DMS153 (cell line): ENCODE results near the gene ADAMTS2.
"Not testable (repeated sequence)": the region's sequence is repeated elsewhere in the genome, so short reads cannot be mapped to it uniquely, and the experiment has no call there.

Source experiments
- DNase-seq: peaks from one replicate; lab custom pipeline; 2025; lab: John Stamatoyannopoulos, UW

ADAMTS2 gene

GRCh38 chr5:179296150-179296821, 49.0 kb downstream of the ADAMTS2 start:
- no peak for DNase-seq

- no peak for DNase-seq
Observed at GRCh38 chr5:179295778-179296149, 49.5 kb downstream of the ADAMTS2 start.

GRCh38 chr5:179294891-179295777, 50.1 kb downstream of the ADAMTS2 start:
- DNase-seq, result no peak

GRCh38 chr5:179294131-179294780, 51.0 kb downstream of the ADAMTS2 start:
- no peak for DNase-seq

- no peak for DNase-seq
Observed at GRCh38 chr5:179292681-179293635, 52.3 kb downstream of the ADAMTS2 start.

GRCh38 chr5:179292202-179292601, 53.1 kb downstream of the ADAMTS2 start:
- no peak for DNase-seq

GRCh38 chr5:179290681-179291540, 54.4 kb downstream of the ADAMTS2 start:
- no peak for DNase-seq

- DNase-seq, result no peak
Observed at GRCh38 chr5:179289756-179290385, 55.4 kb downstream of the ADAMTS2 start.

GRCh38 chr5:179288809-179289185, 56.5 kb downstream of the ADAMTS2 start:
- no peak for DNase-seq

GRCh38 chr5:179288101-179288808, 57.0 kb downstream of the ADAMTS2 start:
- no peak for DNase-seq

GRCh38 chr5:179287631-179288030, 57.6 kb downstream of the ADAMTS2 start:
- no peak for DNase-seq

- DNase-seq, result no peak
Observed at GRCh38 chr5:179287071-179287470, 58.2 kb downstream of the ADAMTS2 start.

- not testable (repeated sequence) for DNase-seq
Observed at GRCh38 chr5:179285776-179286162, 59.5 kb downstream of the ADAMTS2 start.

- DNase-seq, result peak; percentile 57
Observed at GRCh38 chr5:179284751-179285631, 60.3 kb downstream of the ADAMTS2 start.

GRCh38 chr5:179283908-179284307, 61.4 kb downstream of the ADAMTS2 start:
- DNase-seq, result not testable (repeated sequence)

GRCh38 chr5:179281694-179282093, 63.6 kb downstream of the ADAMTS2 start:
- no peak for DNase-seq

- DNase-seq, result no peak
Observed at GRCh38 chr5:179280095-179280490, 65.2 kb downstream of the ADAMTS2 start.

- DNase-seq, result no peak
Observed at GRCh38 chr5:179279347-179280094, 65.7 kb downstream of the ADAMTS2 start.
